Umbilical cord (tissue), 2 donors: ENCODE results near the gene FAM50B. TPM values are rescaled to one million over a fixed set of nuclear protein-coding genes. Genes with fewer than 3 reads are reported as not detected.

Experiments
- DNase-seq: peaks from one replicate; pipeline ENCODE4 v3.0.0-alpha.2; 2015; ENCODE audit warnings: low spot score
- total RNA-seq: library from RNA; depleted of rRNA; stranded (reverse); fragments of >200 nt; gene quantifications from one replicate; pipeline ENCODE4 v1.2.3, GENCODE V29; 2014; ENCODE audit warnings: low replicate concordance; ENCODE audit not compliant: insufficient read depth

The FAM50B gene
- total RNA-seq, 1 donor from 2014 or later: 3.9 TPM

DNA sequence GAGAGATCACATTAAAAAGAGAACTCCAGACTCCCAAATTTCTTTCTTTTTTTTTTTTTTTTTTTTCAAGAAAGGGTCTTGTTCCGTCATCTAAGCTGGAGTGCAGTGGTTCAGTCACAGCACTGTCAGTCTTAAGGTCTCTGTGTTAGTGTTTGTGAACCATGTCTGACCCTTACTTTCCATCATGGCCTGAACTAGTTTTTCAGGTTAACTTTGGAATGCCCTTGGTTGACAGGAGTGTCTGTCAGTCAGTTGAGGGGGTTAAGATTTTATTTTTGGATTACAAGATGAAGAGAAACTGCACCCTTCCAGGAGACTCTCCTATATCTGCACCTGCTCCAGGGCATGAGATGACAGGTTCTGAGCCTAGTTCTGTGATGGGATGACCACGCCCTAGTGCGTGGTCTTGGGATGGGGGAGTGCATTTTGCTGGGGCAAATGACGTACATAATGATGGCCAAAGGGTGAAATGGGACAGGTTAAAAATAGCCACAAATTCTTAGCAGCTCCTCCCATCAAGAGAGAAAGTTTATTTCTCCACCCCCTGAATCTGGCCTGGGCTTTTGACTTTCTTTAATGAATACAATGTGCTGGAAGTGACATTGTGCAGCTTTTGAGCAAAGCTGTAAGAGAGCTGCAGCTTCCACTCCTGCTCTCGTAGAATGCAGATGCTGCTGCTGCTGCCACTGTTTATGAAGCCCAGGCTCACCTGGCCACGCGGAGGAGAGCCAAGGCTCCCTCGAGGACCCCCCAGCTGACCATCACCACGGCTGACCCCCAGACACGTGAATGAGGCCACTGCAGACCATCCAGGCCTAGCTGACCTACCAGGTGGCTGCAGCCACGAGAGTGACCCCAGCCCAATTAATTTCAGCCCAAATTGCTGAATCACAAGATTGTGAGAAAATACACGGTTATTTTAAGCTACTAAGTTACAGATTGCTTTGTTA is 29.7 kb upstream of the FAM50B start:
- peak; percentile 27 for DNase-seq

DNA sequence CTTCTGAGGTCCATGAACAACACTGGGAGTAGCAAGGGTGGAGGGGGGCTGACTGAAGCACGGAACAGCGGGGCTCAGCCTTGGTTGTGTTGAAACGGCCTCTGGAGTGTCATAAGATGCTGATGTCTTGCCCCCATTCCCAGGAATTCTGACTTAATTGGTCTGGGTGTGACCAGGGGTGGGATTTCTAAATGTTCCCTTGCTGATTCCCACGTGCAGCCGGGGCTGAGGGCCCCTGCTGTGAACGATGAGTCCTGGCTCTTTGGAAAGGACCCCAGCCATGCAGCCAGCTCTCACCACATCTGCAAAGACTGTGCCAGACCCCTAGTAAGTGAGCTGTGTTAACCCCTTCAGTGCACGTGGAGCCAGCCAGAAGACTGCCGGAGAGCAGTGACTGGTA is 28.6 kb upstream of the FAM50B start:
- no peak for DNase-seq

DNA sequence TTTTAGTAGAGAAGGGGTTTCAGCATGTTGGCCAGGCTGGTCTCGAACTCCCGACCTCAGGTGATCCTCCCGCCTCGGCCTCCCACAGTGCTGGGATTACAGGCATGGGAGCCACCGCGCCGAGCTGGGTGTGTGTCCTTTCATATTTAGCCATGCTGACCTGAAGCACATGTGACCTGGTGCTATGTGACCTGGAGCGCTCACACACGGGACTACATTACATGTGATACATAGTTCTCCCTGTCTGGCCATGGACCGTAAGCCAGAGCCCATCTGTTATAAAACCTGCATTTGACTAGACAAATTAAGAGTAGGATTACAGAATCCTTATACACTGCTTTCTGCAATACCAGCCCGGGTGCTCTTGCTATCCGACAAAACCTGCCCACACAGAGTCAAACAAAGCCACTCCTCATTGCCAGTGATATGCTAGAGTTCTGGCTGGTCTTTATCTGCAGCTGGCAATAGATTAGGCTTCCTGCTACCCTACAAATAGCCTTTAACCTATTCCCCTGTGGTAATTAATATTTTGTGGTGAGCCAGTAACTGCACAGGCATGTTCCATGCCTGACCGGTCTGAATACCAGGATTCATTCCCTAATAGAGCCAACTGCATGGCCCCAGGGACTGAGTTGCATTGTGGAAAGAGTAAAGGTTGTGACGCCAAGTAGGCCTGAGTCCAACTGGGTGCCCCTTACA is 26.3 kb upstream of the FAM50B start:
- no peak for DNase-seq

DNA sequence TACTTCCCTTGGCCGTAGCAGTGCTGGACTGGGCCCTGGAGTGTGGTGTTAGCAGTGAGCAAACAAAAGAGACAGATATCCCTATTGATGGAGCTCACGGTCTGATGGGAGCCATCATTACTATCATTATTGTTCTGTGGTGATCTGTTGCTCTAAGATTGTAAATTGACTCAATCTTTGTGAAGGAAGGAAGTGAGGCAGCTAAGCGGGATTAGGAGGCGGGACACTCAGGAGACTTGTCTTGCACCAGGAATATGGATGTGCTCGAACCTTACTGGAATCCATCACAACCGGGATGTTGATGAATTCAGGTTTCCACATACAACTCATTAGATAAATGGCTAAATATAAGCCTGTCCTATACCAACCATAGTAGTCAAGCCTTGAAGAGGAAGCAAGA is 25.5 kb upstream of the FAM50B start:
- DNase-seq: no peak

DNA sequence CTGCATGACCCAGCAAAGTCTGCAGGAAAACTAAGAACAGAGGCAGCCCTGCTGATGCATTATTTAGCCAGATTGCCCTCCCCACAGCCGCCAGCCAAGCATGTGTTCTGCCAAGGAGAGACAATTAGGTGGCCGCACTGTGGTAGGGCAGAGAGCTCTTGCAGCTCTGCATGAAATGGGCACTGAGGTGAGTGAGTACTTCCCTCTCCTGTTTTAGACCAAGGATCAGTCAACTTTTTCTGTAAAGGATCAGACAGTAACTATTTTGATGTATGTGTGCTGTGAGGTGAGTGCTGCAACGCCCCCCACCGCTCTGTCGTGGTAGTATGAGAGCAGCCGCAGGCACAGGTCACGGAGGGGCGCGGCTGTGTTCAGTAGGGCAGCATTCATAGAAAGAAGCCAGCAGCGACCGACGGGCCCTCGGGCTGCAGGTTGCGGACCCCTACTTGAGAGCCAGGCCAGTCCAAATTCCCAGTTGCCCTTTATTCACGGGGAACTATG is 23.8 kb upstream of the FAM50B start:
- DNase-seq: peak; percentile 64

DNA sequence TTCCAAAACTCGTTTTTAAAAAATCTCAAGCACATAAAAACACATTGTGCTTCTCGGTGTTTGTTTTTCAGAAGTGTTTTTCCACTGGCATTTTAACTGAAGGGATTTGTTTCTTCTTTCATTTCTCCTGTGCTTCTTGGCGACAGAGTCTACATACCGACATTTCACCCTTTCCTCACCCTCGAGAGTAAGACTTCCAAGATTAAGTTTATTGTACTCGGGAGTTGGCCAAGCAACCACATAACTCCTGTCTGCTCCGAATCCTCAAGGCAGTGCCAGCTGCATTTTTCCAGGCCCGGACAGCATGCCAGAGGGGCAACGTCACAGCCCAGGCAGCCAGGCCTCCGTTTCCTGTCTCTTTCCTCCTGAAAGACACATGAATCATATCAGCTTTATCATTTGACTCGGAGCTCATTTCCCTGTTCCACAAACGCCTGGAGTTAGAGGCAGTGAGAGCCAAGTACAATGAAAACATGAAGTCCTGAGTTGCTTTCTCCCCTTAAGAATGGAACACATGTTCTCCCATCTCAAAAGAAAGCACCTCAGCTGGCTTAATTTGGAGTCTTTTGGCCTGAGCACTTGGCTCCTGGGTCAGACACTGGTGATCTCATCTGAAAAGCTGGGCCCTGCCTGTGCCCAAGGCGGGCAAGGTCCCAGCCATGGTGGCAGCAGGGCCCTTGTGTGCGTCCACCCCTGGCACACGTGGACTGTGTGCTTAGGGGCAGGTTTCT is 23.2 kb upstream of the FAM50B start:
- peak; percentile 99 for DNase-seq

DNA sequence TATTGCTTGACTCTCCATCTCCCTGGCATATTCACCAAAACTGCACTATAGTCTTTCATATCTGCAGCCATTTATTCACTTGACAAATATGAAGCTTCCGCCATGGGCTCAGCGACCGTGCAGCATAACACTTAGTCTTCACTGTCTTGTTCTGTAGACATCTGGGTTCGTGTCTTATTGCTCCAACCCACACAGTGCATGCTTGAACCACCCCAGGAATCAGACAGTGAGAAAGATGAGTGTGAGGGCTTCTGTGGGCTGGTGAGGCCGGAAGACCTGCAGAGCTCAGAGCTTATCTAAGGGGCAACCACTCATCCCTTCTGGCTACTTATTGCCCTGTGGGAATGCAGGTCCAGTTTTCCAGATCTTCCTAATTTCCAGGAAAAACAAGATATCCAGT is 19.9 kb upstream of the FAM50B start:
- DNase-seq: no peak

DNA sequence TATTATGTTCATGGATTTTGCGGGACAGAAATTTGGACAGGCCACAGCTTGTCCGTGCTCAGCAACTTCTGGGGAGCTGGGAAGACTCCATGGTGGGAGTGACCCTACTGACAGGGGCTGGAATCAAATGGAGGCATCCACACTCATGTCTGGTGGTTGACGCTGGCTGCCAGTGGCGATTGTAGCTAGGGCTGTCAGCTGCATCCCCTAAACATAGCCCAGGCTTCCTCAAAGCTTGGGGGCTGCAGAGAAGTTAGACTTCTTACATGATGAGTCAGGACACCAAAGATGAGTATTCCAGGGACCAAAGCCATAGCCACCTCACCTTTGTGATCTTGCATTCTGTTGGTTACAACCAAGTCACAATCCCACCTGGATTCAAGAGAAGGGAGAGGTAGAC is 18.4 kb upstream of the FAM50B start:
- no peak for DNase-seq

DNA sequence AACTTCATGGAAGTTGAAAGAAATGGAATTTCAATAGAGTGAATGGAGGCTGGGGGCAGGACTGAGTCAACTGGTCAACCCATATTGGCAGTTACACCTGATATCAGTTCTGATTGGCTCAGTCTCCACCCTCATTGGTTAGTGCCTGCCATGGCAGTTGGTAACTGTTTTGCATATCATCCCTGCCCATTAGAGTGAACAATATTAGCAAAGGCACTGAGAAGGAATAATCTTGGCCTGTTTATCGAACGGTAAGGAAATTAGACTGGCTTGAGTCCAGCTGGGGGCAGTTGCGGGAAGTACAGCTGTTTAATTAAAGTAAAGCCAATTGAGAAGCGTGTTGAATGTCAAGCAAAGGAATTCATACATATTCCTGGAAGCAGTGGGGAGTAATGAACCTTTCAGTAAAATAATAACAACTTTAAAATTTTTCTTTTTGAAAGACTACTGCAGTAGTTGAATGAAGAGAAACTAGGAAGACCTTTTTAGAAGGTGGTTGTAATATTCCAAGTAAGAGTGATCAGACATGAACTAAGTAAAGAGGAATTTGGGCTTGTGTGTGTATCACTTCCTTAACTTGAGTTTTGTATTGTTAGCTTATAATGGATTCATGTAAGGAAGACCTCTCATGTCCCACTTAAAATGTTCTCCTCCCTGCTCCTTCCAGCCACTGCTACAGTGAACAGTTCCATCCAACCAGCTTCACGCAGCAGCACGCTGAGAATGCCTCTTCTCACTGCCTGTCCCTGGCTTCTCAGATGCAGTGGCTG is 17.2 kb upstream of the FAM50B start:
- no peak for DNase-seq

DNA sequence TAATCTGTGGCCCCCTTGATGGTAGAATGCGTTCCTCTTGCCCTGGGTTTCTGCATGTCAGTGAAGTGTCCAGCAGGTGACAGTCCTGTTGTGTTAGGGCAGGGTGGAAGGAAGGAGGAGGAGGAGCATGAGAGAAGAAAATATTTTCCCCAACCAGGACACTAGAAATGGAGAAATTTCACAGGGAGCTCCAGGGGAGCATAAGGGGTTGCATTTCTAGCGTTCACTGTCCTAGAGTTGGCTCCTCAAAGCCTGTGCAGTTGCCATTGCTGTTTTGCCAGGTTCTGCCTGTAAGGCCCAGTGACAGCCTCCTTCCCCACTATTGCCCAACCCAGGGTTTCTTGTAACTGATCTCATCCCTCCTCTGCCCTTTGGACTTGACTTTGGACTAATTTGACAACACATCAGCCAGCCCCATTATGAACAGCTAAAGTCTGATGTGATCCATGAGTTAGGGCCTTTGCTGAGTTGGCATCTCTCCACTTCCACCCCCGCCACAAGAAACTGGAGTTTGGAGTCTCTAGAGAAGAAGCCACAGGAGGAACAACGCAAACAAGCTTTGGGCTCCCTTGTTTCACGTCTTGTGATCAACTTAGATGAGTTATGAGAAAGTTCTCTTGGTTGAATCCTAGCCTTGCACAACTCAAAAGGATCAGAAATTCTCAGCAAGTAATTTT is 14.0 kb upstream of the FAM50B start:
- DNase-seq: no peak

DNA sequence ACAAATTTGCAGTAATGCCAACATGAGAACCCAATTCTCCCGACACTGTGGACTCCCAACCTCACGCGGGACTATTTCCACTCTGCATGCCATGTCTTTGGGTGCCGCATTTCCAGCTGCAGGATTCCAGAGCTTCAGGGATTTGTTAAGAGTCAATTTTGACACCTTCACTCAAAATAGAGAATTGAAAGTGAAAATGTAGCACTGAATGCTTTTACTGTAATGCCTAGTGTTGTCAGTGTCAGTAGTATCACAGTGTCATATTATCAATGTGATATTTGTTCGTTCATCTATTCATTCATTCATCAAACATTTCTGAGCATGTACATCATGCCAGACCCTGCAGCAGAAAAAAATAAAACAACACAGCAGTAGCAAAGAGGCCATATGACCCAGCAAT is 13.4 kb upstream of the FAM50B start:
- no peak for DNase-seq

DNA sequence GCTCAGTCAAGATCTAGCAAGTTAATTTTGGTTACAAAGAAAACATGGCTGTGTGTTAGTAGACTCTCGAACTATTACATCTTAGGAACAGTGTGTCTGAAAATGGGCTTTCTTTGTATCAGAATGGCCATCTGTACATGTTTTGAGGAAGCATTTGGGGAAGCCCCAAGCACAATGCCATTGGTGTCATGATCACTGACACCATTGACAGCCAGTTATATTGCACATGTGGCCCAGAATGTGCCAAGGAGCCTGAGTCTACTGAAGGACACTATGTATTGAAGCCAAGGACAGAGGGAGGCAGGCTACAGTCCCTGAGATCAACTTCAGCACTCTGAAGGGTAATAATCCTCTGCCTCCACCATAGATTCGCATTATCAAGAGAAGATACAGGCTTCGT is 12.6 kb upstream of the FAM50B start:
- no peak for DNase-seq

DNA sequence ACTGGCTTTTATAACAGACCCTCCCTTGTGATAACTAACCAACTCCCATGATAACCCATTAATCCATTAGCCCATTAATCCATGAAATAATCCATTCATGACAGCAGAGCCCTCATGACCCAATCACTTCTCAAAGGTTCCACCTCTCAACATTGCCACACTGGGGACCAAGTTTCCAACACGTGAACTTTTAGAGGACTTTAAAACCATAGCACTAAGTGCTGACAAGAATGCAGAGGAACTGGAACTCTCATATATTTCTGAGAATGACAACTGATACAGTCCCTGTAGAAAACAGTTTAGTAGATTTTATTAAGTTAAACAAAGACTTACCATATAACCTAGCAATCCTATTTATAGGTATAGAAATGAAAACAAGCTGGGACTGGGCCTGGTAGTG is 11.4 kb upstream of the FAM50B start:
- DNase-seq: no peak

DNA sequence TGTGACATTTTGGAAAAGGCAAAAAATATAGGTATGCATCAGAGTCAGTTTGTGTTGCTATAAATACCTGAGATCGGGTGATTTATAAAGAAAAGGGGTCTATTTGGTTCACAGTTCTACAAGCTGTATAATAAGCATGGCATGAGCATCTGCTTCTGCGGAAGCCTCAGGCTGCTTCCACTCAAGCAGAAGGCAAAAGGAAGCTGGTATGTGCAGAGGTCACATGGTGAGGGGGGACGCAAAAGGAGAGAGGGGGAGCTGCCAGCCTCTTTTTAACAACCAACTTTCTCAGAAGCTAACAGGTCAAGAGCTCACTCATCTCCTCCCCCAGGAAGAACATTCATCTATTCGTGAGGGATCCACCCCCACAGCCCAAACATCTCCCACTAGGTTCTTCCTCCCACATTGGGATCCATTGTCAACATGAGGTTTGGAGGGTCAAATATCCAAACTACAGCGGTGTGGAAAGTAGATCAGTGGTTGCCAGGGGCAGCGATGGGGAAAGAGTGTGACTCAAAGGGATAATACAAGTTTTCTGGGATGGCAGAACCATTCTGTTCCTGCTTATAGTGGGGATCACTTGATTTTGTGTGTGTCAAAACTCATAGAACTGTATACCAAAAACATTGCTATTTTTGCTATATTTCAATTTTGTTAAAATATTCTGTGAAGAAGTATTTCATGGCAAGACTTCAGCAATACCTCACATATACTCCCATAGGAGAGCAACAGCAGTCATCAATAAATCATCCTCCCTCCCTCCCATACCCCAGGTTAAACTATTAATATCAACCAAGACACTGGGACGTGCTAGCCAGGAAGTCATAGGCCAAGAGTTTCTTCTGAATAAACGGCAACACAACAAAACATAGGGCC is 9.9 kb upstream of the FAM50B start:
- no peak for DNase-seq

DNA sequence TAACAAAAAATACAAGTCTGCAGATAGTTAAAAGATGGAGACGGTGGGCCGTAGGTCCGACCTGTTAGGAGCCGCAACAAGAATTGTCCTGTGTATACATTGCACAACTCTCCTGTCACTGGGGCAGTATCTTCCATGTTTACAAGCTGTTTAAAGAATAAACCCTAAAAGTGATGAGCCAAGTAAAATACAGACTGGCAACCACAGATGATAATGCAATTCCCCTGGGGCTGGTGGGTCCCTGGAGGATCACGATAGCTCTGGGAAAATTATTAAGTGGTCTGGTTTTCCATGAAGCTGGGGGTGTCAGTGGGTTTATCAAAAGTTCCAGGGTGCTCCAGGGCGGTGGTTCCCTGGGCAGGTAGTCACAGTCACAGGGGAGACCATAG is 8.1 kb upstream of the FAM50B start:
- no peak for DNase-seq

DNA sequence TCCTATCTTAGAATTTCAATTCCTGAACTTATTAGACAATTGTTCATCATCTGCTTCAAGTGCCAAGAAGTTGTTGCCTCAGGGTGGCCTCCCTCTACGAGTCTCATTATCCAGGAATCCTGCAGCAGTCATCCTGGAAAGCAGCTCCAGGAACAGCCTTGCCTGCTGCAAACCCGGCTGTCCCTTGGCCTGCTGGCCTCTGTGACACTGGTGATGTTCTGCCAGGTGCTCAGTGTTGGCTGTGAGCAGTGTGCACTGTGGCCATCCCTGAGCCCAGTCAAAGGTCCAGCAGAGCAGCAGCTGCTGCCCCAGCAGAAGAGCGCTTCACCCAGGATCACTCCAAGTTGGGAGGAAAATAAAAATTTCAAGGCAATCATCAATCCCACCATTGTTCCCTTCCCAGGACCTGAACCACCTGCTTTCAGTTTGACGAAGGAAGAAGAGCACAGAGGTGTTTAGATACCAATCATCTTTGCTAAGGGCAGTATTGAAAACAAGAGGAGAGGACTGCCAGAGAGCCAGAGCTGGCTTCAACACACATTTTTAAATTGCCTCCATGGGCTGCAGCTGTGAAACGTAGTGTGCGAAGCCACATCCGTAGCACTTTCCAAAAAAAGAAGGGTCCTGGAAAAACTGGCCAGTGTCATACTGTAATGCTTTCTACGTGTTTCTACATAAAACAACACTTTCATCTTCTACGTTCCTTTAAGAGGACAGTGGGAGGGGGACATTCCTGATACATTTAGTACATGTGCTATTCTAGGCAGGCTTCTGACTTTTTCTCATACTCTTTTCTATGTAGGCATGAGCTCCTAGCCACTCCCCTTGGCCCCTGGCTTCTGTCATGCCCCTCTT is 7.2 kb upstream of the FAM50B start:
- DNase-seq: peak; percentile 61

DNA sequence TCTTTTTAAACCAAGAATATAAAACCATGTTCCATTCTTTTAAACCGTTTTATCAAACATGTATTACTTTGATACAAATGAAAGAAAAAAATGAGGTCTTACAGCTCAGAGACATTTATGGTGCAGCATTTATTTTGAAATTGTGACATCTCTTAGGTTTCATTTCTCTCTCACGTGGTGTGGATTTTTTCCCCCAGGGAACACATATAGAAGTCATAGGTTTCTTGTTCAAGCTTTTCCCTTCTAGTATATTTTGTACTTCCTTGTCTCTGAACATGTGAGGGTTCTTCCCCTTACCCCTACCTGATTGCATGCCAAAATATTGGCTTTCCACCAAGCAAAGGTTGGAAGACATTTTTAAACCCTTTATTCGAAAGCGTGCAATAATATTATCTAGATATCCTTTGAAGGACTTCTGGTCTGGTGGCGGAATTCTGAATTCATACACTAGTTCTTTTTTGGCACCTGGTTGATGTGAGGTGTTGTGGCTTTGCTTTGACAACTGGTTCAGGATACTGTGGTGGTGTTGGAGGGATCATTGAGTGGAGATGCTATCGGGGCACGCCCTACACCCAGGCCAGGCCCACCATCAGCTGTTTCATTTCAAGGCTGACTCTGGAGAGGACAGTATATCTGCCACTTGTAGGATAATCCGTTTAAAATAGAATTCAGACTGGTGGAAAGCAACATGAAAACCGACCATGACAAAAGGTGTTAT is 5.6 kb upstream of the FAM50B start:
- DNase-seq: no peak

DNA sequence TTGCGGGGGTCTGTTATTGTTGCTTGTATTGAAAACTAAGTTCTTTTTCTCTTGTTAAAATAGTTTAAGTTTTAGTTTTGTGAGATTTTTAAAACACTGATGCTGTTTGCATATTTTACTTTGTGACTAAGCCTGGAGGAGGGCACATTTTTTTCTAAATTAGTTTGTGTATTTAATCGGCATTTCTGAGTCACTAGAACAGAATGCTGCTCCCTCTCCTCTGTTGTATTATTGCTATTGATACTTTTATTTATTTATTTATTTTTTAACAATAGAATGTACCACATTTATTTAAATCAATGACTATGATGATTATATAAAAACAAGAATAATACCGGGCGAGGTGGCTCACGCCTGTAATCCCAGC is 5.1 kb upstream of the FAM50B start:
- DNase-seq: no peak
